ENCODE data around the gene WDR88.

WDR88 gene

GRCh38 chr19:33212436-33213172, 80.7 kb downstream of the WDR88 start:
- Histone ChIP-seq H3K9me3 (ENCODE audit: insufficient read depth, low read length) (no peaks in the 10 kb centered on the region), H3K27me3 (ENCODE audit: low read depth, low read length) (no peaks in the 10 kb centered on the region), H3K4me3 (ENCODE audit: low read length) (no peak overlapping the region), H3K79me2 (ENCODE audit: low read length) (no peaks in the 10 kb centered on the region), H4K20me1 (ENCODE audit: insufficient read depth, low read length) (no peaks in the 10 kb centered on the region), H2AFZ (ENCODE audit: low read depth, low read length) (no peak overlapping the region), H3K36me3 (replicated peaks; ENCODE audit: low read depth, low read length) (no peaks in the 10 kb centered on the region), H3K27ac (ENCODE audit: low read length) (no peak overlapping the region), H3K9ac (ENCODE audit: low read length) (no peak overlapping the region), H3K4me1 (ENCODE audit: low read length) (no peaks in the 10 kb centered on the region), H3K4me2 (ENCODE audit: low read length) (no peak overlapping the region)
- no peak for TF ChIP-seq EZH2phosphoT487 (IDR thresholded peaks at IDR 0.05; ENCODE audit: low read depth)
- no peak for TF ChIP-seq CTCF (IDR thresholded peaks at IDR 0.05; ENCODE audit: low read depth, low read length)

GRCh38 chr19:33214596-33214995, 82.7 kb downstream of the WDR88 start:
- peak; percentile 46 for TF ChIP-seq CTCF (IDR thresholded peaks at IDR 0.05; ENCODE audit: low read depth, low read length)
- no peak for TF ChIP-seq EZH2phosphoT487 (IDR thresholded peaks at IDR 0.05; ENCODE audit: low read depth)
- no peak overlapping the region for H3K27ac ChIP-seq (ENCODE audit: low read length)
- no peak overlapping the region for H3K9ac ChIP-seq (ENCODE audit: low read length)
- H3K27me3 ChIP-seq (ENCODE audit: low read depth, low read length), result no peaks in the 10 kb centered on the region
- no peaks in the 10 kb centered on the region for H3K4me1 ChIP-seq (ENCODE audit: low read length)
- H3K36me3 ChIP-seq (replicated peaks; ENCODE audit: low read depth, low read length), result no peaks in the 10 kb centered on the region
- no peaks in the 10 kb centered on the region for H3K79me2 ChIP-seq (ENCODE audit: low read length)
- H2AFZ ChIP-seq (ENCODE audit: low read depth, low read length), result no peak overlapping the region
- no peaks in the 10 kb centered on the region for H3K9me3 ChIP-seq (ENCODE audit: insufficient read depth, low read length)
- H3K4me2 ChIP-seq (ENCODE audit: low read length), result no peak overlapping the region
- H3K4me3 ChIP-seq (ENCODE audit: low read length), result no peak overlapping the region
- H4K20me1 ChIP-seq (ENCODE audit: insufficient read depth, low read length), result no peaks in the 10 kb centered on the region

GRCh38 chr19:33215438-33216197, 83.7 kb downstream of the WDR88 start:
- H3K27me3 ChIP-seq (ENCODE audit: low read depth, low read length), result peaks cover 2% of the 10 kb centered on the region; the same call in 1 of the 2 replicates

More at GRCh38 chr19:33215438-33216197, 83.7 kb downstream of the WDR88 start:
- Histone ChIP-seq H3K4me2 (ENCODE audit: low read length) (no peak overlapping the region), H3K27ac (ENCODE audit: low read length) (no peak overlapping the region), H3K4me1 (ENCODE audit: low read length) (no peaks in the 10 kb centered on the region), H3K4me3 (ENCODE audit: low read length) (no peak overlapping the region), H2AFZ (ENCODE audit: low read depth, low read length) (no peak overlapping the region), H4K20me1 (ENCODE audit: insufficient read depth, low read length) (no peaks in the 10 kb centered on the region), H3K36me3 (replicated peaks; ENCODE audit: low read depth, low read length) (no peaks in the 10 kb centered on the region), H3K9me3 (ENCODE audit: insufficient read depth, low read length) (no peaks in the 10 kb centered on the region), H3K79me2 (ENCODE audit: low read length) (no peaks in the 10 kb centered on the region), H3K9ac (ENCODE audit: low read length) (no peak overlapping the region)
- TF ChIP-seq EZH2phosphoT487 (IDR thresholded peaks at IDR 0.05; ENCODE audit: low read depth), result no peak
- TF ChIP-seq CTCF (IDR thresholded peaks at IDR 0.05; ENCODE audit: low read depth, low read length), result no peak
